ENCODE measurements around the gene JMJD8.

DNA sequence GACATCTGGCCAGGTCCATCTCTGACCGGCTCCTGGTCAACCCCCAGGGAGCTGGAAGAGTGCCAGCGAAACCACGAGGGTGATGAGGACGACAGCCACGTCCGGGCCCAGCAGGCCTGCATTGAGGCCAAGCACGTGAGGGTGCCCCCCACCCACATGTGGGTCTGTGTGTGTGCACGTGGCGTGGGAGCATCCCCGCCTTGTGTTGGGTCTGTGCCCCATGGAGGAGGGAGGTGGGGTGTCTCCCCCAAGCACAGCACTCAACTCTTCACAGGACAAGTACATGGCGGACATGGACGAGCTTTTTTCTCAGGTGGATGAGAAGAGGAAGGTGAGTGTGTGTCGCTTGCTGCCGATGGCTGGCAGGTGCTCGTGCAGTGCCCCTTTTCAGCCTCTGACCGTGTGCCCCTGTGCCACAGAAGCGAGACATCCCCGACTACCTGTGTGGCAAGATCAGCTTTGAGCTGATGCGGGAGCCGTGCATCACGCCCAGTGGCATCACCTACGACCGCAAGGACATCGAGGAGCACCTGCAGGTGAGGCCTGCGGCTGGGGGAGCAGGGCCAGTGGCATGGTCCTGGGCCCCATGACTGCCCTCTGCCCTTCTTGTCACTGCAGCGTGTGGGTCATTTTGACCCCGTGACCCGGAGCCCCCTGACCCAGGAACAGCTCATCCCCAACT lies 2.2 kb downstream of the JMJD8 start:
- TF ChIP-seq TCF7L2 (IDR thresholded peaks at IDR 0.05; ENCODE audit: low read depth, low read length) (no peak), POLR2AphosphoS5 (IDR thresholded peaks at IDR 0.05; ENCODE audit: low read depth, low read length) (peak; percentile 68; the same call in 1 of the 2 replicates)
- TF ChIP-seq, protein P1, sequence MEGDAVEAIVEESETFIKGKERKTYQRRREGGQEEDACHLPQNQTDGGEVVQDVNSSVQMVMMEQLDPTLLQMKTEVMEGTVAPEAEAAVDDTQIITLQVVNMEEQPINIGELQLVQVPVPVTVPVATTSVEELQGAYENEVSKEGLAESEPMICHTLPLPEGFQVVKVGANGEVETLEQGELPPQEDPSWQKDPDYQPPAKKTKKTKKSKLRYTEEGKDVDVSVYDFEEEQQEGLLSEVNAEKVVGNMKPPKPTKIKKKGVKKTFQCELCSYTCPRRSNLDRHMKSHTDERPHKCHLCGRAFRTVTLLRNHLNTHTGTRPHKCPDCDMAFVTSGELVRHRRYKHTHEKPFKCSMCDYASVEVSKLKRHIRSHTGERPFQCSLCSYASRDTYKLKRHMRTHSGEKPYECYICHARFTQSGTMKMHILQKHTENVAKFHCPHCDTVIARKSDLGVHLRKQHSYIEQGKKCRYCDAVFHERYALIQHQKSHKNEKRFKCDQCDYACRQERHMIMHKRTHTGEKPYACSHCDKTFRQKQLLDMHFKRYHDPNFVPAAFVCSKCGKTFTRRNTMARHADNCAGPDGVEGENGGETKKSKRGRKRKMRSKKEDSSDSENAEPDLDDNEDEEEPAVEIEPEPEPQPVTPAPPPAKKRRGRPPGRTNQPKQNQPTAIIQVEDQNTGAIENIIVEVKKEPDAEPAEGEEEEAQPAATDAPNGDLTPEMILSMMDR (IDR thresholded peaks at IDR 0.05), result no peak
- TF ChIP-seq, protein P2, sequence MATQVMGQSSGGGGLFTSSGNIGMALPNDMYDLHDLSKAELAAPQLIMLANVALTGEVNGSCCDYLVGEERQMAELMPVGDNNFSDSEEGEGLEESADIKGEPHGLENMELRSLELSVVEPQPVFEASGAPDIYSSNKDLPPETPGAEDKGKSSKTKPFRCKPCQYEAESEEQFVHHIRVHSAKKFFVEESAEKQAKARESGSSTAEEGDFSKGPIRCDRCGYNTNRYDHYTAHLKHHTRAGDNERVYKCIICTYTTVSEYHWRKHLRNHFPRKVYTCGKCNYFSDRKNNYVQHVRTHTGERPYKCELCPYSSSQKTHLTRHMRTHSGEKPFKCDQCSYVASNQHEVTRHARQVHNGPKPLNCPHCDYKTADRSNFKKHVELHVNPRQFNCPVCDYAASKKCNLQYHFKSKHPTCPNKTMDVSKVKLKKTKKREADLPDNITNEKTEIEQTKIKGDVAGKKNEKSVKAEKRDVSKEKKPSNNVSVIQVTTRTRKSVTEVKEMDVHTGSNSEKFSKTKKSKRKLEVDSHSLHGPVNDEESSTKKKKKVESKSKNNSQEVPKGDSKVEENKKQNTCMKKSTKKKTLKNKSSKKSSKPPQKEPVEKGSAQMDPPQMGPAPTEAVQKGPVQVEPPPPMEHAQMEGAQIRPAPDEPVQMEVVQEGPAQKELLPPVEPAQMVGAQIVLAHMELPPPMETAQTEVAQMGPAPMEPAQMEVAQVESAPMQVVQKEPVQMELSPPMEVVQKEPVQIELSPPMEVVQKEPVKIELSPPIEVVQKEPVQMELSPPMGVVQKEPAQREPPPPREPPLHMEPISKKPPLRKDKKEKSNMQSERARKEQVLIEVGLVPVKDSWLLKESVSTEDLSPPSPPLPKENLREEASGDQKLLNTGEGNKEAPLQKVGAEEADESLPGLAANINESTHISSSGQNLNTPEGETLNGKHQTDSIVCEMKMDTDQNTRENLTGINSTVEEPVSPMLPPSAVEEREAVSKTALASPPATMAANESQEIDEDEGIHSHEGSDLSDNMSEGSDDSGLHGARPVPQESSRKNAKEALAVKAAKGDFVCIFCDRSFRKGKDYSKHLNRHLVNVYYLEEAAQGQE (IDR thresholded peaks at IDR 0.05; ENCODE audit: insufficient read depth in 1 of 2, low read depth in 2 of 2, low read length in 1 of 2), result peak in 1 of 2 experiments; percentile 14; a peak in 1 of 4 replicates
